IMR-90 (cell line): ENCODE results near the gene ANKRD6.

Experiments used
- MAFK ChIP-seq: IDR thresholded peaks from 2 replicates; pipeline ENCODE4 v1.6.1; 2012; ENCODE audit warnings: low read depth, low read length, improper control_type of control experiment
- MAZ ChIP-seq: IDR thresholded peaks from 2 replicates; pipeline ENCODE4 v1.6.1; 2012; ENCODE audit warnings: low read depth, mild to moderate bottlenecking, low read length, improper control_type of control experiment, moderate library complexity, borderline replicate concordance
- RFX5 ChIP-seq: IDR thresholded peaks from 2 replicates; pipeline ENCODE4 v1.8.0; 2012; ENCODE audit warnings: low read depth, mild to moderate bottlenecking, low read length, moderate library complexity
- TF ChIP-seq, protein P1 (sequence below): conservative IDR thresholded peaks from 2 replicates; pipeline ENCODE4 v1.5.1; 2012; ENCODE audit warnings: mild to moderate bottlenecking, low read depth, low read length, improper control_type of control experiment

DNA sequence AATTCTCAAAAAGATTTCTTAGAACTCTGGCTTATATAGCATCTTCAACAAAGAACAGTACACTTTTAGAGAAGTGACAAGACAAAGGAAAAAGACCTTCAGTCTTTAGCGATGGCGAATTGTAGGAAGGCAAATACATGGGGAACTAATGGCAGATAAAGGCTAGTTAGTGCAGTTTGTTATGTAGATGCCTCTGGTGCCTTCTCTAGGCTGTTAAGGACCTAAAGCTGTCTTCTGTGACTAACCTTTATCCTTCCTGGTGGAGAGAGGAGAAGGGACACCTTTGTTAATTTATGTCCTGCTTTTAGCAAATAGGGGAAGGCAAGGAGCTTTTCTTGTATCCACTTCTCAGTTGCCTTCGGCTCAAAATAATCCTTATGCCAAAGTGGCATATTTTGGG is 7.2 kb downstream of the ANKRD6 start:
- TF ChIP-seq RFX5 = no peak
- TF ChIP-seq, protein P1, sequence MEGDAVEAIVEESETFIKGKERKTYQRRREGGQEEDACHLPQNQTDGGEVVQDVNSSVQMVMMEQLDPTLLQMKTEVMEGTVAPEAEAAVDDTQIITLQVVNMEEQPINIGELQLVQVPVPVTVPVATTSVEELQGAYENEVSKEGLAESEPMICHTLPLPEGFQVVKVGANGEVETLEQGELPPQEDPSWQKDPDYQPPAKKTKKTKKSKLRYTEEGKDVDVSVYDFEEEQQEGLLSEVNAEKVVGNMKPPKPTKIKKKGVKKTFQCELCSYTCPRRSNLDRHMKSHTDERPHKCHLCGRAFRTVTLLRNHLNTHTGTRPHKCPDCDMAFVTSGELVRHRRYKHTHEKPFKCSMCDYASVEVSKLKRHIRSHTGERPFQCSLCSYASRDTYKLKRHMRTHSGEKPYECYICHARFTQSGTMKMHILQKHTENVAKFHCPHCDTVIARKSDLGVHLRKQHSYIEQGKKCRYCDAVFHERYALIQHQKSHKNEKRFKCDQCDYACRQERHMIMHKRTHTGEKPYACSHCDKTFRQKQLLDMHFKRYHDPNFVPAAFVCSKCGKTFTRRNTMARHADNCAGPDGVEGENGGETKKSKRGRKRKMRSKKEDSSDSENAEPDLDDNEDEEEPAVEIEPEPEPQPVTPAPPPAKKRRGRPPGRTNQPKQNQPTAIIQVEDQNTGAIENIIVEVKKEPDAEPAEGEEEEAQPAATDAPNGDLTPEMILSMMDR = no peak
- no peak for TF ChIP-seq MAZ
- no peak for TF ChIP-seq MAFK
